GM12891 (cell line): ENCODE data around the gene PCK1. TPM values are rescaled to one million over a fixed set of nuclear protein-coding genes. Genes with fewer than 3 reads are reported as not detected.
A peak's percentile ranks its signal among the peaks of the same experiment; 100 is the strongest.
"Not testable (repeated sequence)": the region's sequence is repeated elsewhere in the genome, so short reads cannot be mapped to it uniquely, and the experiment has no call there.

ENCODE experiments used
- DNase-seq: peaks from one replicate; pipeline ENCODE4 v3.0.0; 2011; ENCODE audit warnings: low spot score; ENCODE audit not compliant: insufficient read length
- FAIRE-seq: peaks from 2 replicates; lab custom pipeline; 2011; peaks lifted over from hg19 to GRCh38; lab: Jason Lieb, UNC
- PAX5 ChIP-seq: IDR thresholded peaks from 2 replicates; pipeline ENCODE4 v1.6.1; 2011; ENCODE audit warnings: low read length, moderate library complexity, mild to moderate bottlenecking; ENCODE audit not compliant: insufficient read depth, severe bottlenecking
- POLR2A ChIP-seq: IDR thresholded peaks from 2 replicates; pipeline ENCODE4 v1.6.1; 2011; ENCODE audit warnings: low read depth, low read length, control low read depth
- POLR2AphosphoS5 ChIP-seq: IDR thresholded peaks from 2 replicates; pipeline ENCODE4 v1.6.1; 2011; ENCODE audit warnings: low read depth, low read length, control low read depth
- POU2F2 ChIP-seq: IDR thresholded peaks from 2 replicates; pipeline ENCODE4 v1.6.1; 2011; ENCODE audit warnings: low read depth, mild to moderate bottlenecking, control low read depth, low read length, moderate library complexity
- SPI1 ChIP-seq: IDR thresholded peaks from 2 replicates; pipeline ENCODE4 v1.6.1; 2011; ENCODE audit warnings: low read depth, low read length, control low read depth
- TAF1 ChIP-seq: IDR thresholded peaks from 2 replicates; pipeline ENCODE4 v1.6.1; 2011; ENCODE audit warnings: low read depth, low read length, control low read depth
- polyA plus RNA-seq: library from polyadenylated mRNA; unstranded; fragments of >200 nt; gene quantifications from one replicate; pipeline ENCODE4 v1.2.1, GENCODE V29; 2012; ENCODE audit warnings: low read depth, missing spikeins, inconsistent platforms; ENCODE audit not compliant: missing spikeins

The PCK1 gene
- polyA plus RNA-seq: not detected

GRCh38 chr20:57560554-57561355 is at the start of gene PCK1:
PCK1 (plus strand) TSS chr20:57561110; CDS start chr20:57561412, 302 bp downstream.
- no peak for FAIRE-seq
- TF ChIP-seq SPI1 (no peak), PAX5 (no peak), POU2F2 (no peak), POLR2A (no peak), POLR2AphosphoS5 (no peak), TAF1 (no peak)
- DNase-seq: no peak

- DNase-seq: not testable (repeated sequence)
Observed at GRCh38 chr20:57511709-57512108, 49.2 kb upstream of the PCK1 start.

GRCh38 chr20:57512432-57512831 is 48.5 kb upstream of the PCK1 start:
- no peak for TF ChIP-seq POLR2A
- TF ChIP-seq PAX5: no peak
- TF ChIP-seq POLR2AphosphoS5: no peak
- no peak for TF ChIP-seq POU2F2
- no peak for TF ChIP-seq SPI1
- no peak for TF ChIP-seq TAF1
- DNase-seq: no peak
- FAIRE-seq: no peak

More at GRCh38 chr20:57511709-57512108, 49.2 kb upstream of the PCK1 start:
- FAIRE-seq: not testable (repeated sequence)

GRCh38 chr20:57513199-57513598 is 47.7 kb upstream of the PCK1 start:
- no peak for TF ChIP-seq TAF1
- DNase-seq (no peak), FAIRE-seq (no peak)

GRCh38 chr20:57514273-57514751 is 46.6 kb upstream of the PCK1 start:
- DNase-seq: peak; percentile 41
- peak; percentile 78 for FAIRE-seq
- TF ChIP-seq TAF1: no peak
- no peak for TF ChIP-seq SPI1
- TF ChIP-seq POU2F2: no peak
- no peak for TF ChIP-seq POLR2A
- TF ChIP-seq PAX5: no peak
- no peak for TF ChIP-seq POLR2AphosphoS5

- DNase-seq (no peak), FAIRE-seq (no peak)
- no peak for TF ChIP-seq PAX5
- TF ChIP-seq POLR2AphosphoS5: no peak
- no peak for TF ChIP-seq POU2F2
- no peak for TF ChIP-seq TAF1
- TF ChIP-seq SPI1: no peak
- no peak for TF ChIP-seq POLR2A
Observed at GRCh38 chr20:57517904-57518303, 43.0 kb upstream of the PCK1 start.

GRCh38 chr20:57522380-57523140 is 38.4 kb upstream of the PCK1 start:
- FAIRE-seq: peak; percentile 5
- no peak for TF ChIP-seq POLR2A
- no peak for TF ChIP-seq TAF1
- TF ChIP-seq PAX5: no peak
- no peak for TF ChIP-seq POU2F2
- no peak for TF ChIP-seq POLR2AphosphoS5
- TF ChIP-seq SPI1: no peak
- peak; percentile 37 for DNase-seq

- TF ChIP-seq SPI1: no peak
- no peak for TF ChIP-seq POU2F2
- no peak for TF ChIP-seq POLR2AphosphoS5
- no peak for TF ChIP-seq PAX5
- no peak for TF ChIP-seq TAF1
- TF ChIP-seq POLR2A: no peak
- DNase-seq: no peak
- no peak for FAIRE-seq
Observed at GRCh38 chr20:57523782-57524181, 37.1 kb upstream of the PCK1 start.

- TF ChIP-seq TAF1 (no peak), SPI1 (no peak), POU2F2 (no peak), POLR2AphosphoS5 (no peak), PAX5 (no peak), POLR2A (no peak)
- no peak for FAIRE-seq
- no peak for DNase-seq
Observed at GRCh38 chr20:57524511-57525176, 36.3 kb upstream of the PCK1 start, which contains the start of gene CTCFL. CTCFL (minus strand) TSS chr20:57525140; CDS start chr20:57524205, 935 bp downstream.
